CD14-positive monocyte (primary cell): ENCODE data around the gene GRAMD2B. TPM values are rescaled to one million over a fixed set of nuclear protein-coding genes. Genes with fewer than 3 reads are reported as not detected.

Experiments
- DNase-seq, 3 donors: peaks; one replicate each; pipeline ENCODE4 v3.0.0-alpha.2; 2011 to 2022
- H2AFZ ChIP-seq: 2 replicates; pipeline ENCODE4 v1.6.0; 2012; ENCODE audit warnings: mild to moderate bottlenecking, low read depth, low read length, inconsistent platforms; ENCODE audit not compliant: insufficient read depth, poor library complexity, severe bottlenecking
- H3K27ac ChIP-seq, 2 donors: 1 replicate in 1 of 2; 2 replicates in 1 of 2; pipeline ENCODE4 v1.5.1; 2012 to 2013; ENCODE audit warnings: low read length in 2 of 2, control low read depth in 1 of 2, inconsistent platforms in 1 of 2, low read depth in 1 of 2, mild to moderate bottlenecking in 1 of 2
- H3K27me3 ChIP-seq, 2 donors: one replicate each; pipeline versions ENCODE4 v1.6.0 to v1.6.1; 2011 to 2013; ENCODE audit warnings: low read length in 2 of 2; ENCODE audit not compliant: control insufficient read depth in 2 of 2, insufficient read depth in 2 of 2
- H3K36me3 ChIP-seq, 2 donors: replicated peaks in 1 of 2; 1 replicate in 1 of 2; 2 replicates in 1 of 2; pipeline versions ENCODE4 v1.5.1 to v1.6.1; 2012 to 2013; ENCODE audit warnings: low read length in 2 of 2, control low read depth in 1 of 2, inconsistent platforms in 1 of 2, mild to moderate bottlenecking in 1 of 2; ENCODE audit not compliant: insufficient read depth in 2 of 2, control insufficient read depth in 1 of 2
- H3K4me1 ChIP-seq, 2 donors: 1 replicate in 1 of 2; 2 replicates in 1 of 2; pipeline versions ENCODE4 v1.5.1 to v1.6.1; 2012 to 2013; ENCODE audit warnings: low read length in 2 of 2, control low read depth in 1 of 2, inconsistent platforms in 1 of 2, mild to moderate bottlenecking in 1 of 2, moderate library complexity in 1 of 2; ENCODE audit not compliant: insufficient read depth in 2 of 2, control insufficient read depth in 1 of 2
- H3K4me2 ChIP-seq: replicated peaks from 2 replicates; pipeline ENCODE3; 2012; ENCODE audit warnings: low read length, moderate library complexity, mild to moderate bottlenecking; ENCODE audit not compliant: poor library complexity, severe bottlenecking; ENCODE audit errors: extremely low read depth
- H3K4me3 ChIP-seq, 3 experiments: fragments of 200-600 bp in 1 of 3; sonication (generic) in 1 of 3; replicated peaks in 1 of 3; 1 replicate in 2 of 3; 2 replicates in 1 of 3; pipeline ENCODE4 v1.5.1; 2011 to 2013; ENCODE audit warnings: low read length in 3 of 3, mild to moderate bottlenecking in 3 of 3, control low read depth in 2 of 3, low read depth in 2 of 3, inconsistent platforms in 1 of 3, moderate library complexity in 1 of 3
- H3K79me2 ChIP-seq: 2 replicates; pipeline ENCODE4 v1.6.0; 2012; ENCODE audit warnings: mild to moderate bottlenecking, control low read depth, inconsistent platforms, low read length, moderate library complexity; ENCODE audit not compliant: insufficient read depth
- H3K9ac ChIP-seq: 2 replicates; pipeline ENCODE4 v1.6.0; 2017; ENCODE audit warnings: low read length, mild to moderate bottlenecking; ENCODE audit not compliant: insufficient read depth, poor library complexity, severe bottlenecking
- H3K9me3 ChIP-seq, 2 donors: replicated peaks in 1 of 2; 1 replicate in 1 of 2; 2 replicates in 1 of 2; pipeline versions ENCODE4 v1.5.1 to v1.6.1; 2012 to 2013; ENCODE audit warnings: low read length in 2 of 2, control low read depth in 1 of 2; ENCODE audit not compliant: control insufficient read depth in 1 of 2, insufficient read depth in 1 of 2
- H4K20me1 ChIP-seq: 2 replicates; pipeline ENCODE4 v1.6.0; 2012; ENCODE audit warnings: mild to moderate bottlenecking, low read length, control low read depth, moderate library complexity; ENCODE audit not compliant: insufficient read depth
- H3K27ac Mint-ChIP-seq, 7 donors: one replicate each; pipeline ENCODE4 v1.8.0; 2020; ENCODE audit warnings: mild to moderate bottlenecking in 7 of 7, mixed read lengths in 7 of 7, moderate library complexity in 6 of 7, inconsistent platforms in 2 of 7
- H3K27me3 Mint-ChIP-seq, 3 donors: one replicate each; pipeline ENCODE4 v1.8.0; 2021 to 2022; ENCODE audit warnings: low read depth in 3 of 3, mild to moderate bottlenecking in 3 of 3, mixed read lengths in 3 of 3, moderate library complexity in 3 of 3, inconsistent platforms in 1 of 3
- H3K36me3 Mint-ChIP-seq, 2 donors: one replicate each; pipeline ENCODE4 v1.8.0; 2020; ENCODE audit warnings: mixed read lengths in 2 of 2, inconsistent platforms in 1 of 2, mild to moderate bottlenecking in 1 of 2
- H3K4me1 Mint-ChIP-seq: one replicate; pipeline ENCODE4 v1.8.0; 2020; ENCODE audit warnings: mild to moderate bottlenecking, mixed read lengths
- H3K4me3 Mint-ChIP-seq, 2 donors: one replicate each; pipeline ENCODE4 v1.8.0; 2020; ENCODE audit warnings: mild to moderate bottlenecking in 2 of 2, mixed read lengths in 2 of 2, moderate library complexity in 1 of 2
- H3K9me3 Mint-ChIP-seq, 7 donors: one replicate each; pipeline ENCODE4 v1.8.0; 2020 to 2022; ENCODE audit warnings: mixed read lengths in 7 of 7, mild to moderate bottlenecking in 6 of 7, moderate library complexity in 6 of 7, inconsistent platforms in 2 of 7
- CTCF ChIP-seq: fragments of 200-600 bp; IDR thresholded peaks from one replicate; pipeline ENCODE4 v1.8.0; 2022; ENCODE audit warnings: antibody characterized with exemption, mild to moderate bottlenecking
- WGBS: methylation state at CpG from one replicate; pipeline ENCODE4 v1.1.5; 2013; ENCODE audit warnings: missing lambda C conversion rate; ENCODE audit not compliant: insufficient coverage; 5-methylcytosine and 5-hydroxymethylcytosine counted together
- intact Hi-C, 2 donors: fragments of 100-400 bp; cut with micrococcal nuclease; formaldehyde crosslinking; loops; one replicate each; pipeline versions ENCODE4 v1.15.0 to v1.15.1; 2023
- polyA plus RNA-seq, 3 donors: library from polyadenylated mRNA; depleted of rRNA in 1 of 3; unstranded in 2 of 3; stranded (reverse) in 1 of 3; fragments of 300-500 nt in 2 of 3; fragments of >200 nt in 1 of 3; fragmentation: Illumina TruSeq in 2 of 3; gene quantifications; 1 replicate in 2 of 3; 2 replicates in 1 of 3; pipeline ENCODE4 v1.2.3, GENCODE V29; 2012 to 2021

Gene GRAMD2B
- polyA plus RNA-seq, 3 donors: 0.79 to 1.2 (median 1.1) TPM

- H3K4me1 Mint-ChIP-seq: peaks cover 18% of the 10 kb centered on the region
- H3K36me3 Mint-ChIP-seq: no peaks in the 10 kb centered on the region
- Histone ChIP-seq H3K9ac (no peak overlapping the region), H3K79me2 (no peaks in the 10 kb centered on the region), H3K27ac (no peak overlapping the region), H3K36me3 (no peaks in the 10 kb centered on the region), H3K4me3 (no peak overlapping the region), H3K4me1 (no peaks in the 10 kb centered on the region), H3K4me2 (no peak overlapping the region), H3K9me3 (no peaks in the 10 kb centered on the region), H4K20me1 (no peaks in the 10 kb centered on the region), H2AFZ (no peak overlapping the region), H3K27me3 (no peaks in the 10 kb centered on the region)
- H3K4me3 Mint-ChIP-seq: no peak overlapping the region
- peaks cover 0 to 5% (median 0%) of the 10 kb centered on the region in 3 donors for H3K27me3 Mint-ChIP-seq
- no peak for DNase-seq
- TF ChIP-seq CTCF: no peak
- intact Hi-C loops: no loop called here
- WGBS: 84% methylated on average over 7 of the region's 7 CpGs
- H3K9me3 Mint-ChIP-seq: no peaks in the 10 kb centered on the region
- H3K27ac Mint-ChIP-seq: no peak overlapping the region
These were observed 30.9 kb downstream of the GRAMD2B start for GRCh38 chr5:126454081-126454480.

DNA sequence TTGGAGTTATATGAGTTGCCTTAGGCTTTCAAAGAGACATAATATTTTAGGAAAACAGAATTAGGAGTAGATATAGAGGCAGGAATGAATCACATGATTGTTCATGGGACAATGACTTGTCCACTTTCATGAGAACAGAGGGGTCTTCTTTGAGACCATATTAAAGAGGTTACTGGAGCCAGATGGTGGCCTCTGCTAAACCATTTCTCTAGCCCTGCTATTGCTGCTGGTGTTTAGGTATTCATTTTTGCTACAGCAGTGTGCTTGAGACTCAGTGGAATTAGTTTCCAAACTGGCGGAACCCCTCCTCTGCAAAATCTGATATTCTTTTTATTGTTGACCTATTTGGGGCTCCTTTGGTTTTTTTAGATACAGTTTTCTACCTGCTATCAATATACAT lies 31.3 kb downstream of the GRAMD2B start:
- intact Hi-C loops: no loop called here
- no peak for DNase-seq
- H3K27ac ChIP-seq: no peak overlapping the region
- Mint-ChIP-seq H3K36me3 (no peaks in the 10 kb centered on the region), H3K9me3 (no peaks in the 10 kb centered on the region), H3K4me3 (no peak overlapping the region), H3K4me1 (peaks cover 18% of the 10 kb centered on the region), H3K27ac (no peak overlapping the region), H3K27me3 (peaks cover 0 to 4% (median 0%) of the 10 kb centered on the region in 3 donors)
- no CpG with 5 or more reads among the region's 1 CpG for WGBS
- no peak overlapping the region for H3K4me3 ChIP-seq
- no peak overlapping the region for H3K9ac ChIP-seq
- no peaks in the 10 kb centered on the region for H3K4me1 ChIP-seq
- TF ChIP-seq CTCF: no peak
- H4K20me1 ChIP-seq: no peaks in the 10 kb centered on the region
- H3K9me3 ChIP-seq: no peaks in the 10 kb centered on the region
- H3K79me2 ChIP-seq: no peaks in the 10 kb centered on the region
- no peaks in the 10 kb centered on the region for H3K27me3 ChIP-seq
- no peak overlapping the region for H2AFZ ChIP-seq
- no peak overlapping the region for H3K4me2 ChIP-seq
- no peaks in the 10 kb centered on the region for H3K36me3 ChIP-seq
